ENCODE measurements around the gene TBX4.
"Not testable (repeated sequence)": the region's sequence is repeated elsewhere in the genome, so short reads cannot be mapped to it uniquely, and the experiment has no call there.

TBX4 gene

GRCh38 chr17:61502292-61502691 is 50.1 kb downstream of the TBX4 start:
- no peak for DNase-seq

GRCh38 chr17:61503961-61504360 is 51.7 kb downstream of the TBX4 start:
- DNase-seq: no peak

- peak; percentile 82 for DNase-seq
These were observed 52.5 kb downstream of the TBX4 start for GRCh38 chr17:61504697-61505096.

- DNase-seq: no peak
These were observed 53.8 kb downstream of the TBX4 start for GRCh38 chr17:61505846-61506627.

GRCh38 chr17:61507383-61508066 is 55.3 kb downstream of the TBX4 start:
- DNase-seq: no peak

- DNase-seq: no peak
These were observed 56.7 kb downstream of the TBX4 start for GRCh38 chr17:61508912-61509311.

GRCh38 chr17:61509454-61509853 is 57.2 kb downstream of the TBX4 start:
- not testable (repeated sequence) for DNase-seq

GRCh38 chr17:61510237-61510636 is 58.0 kb downstream of the TBX4 start:
- DNase-seq: no peak

- no peak for DNase-seq
These were observed 58.8 kb downstream of the TBX4 start for GRCh38 chr17:61510991-61511390.

- DNase-seq: no peak
These were observed 59.4 kb downstream of the TBX4 start for GRCh38 chr17:61511480-61512182.

- no peak for DNase-seq
These were observed 62.3 kb downstream of the TBX4 start for GRCh38 chr17:61514491-61514890.

GRCh38 chr17:61517265-61517664 is 65.0 kb downstream of the TBX4 start:
- no peak for DNase-seq

GRCh38 chr17:61517843-61518606 is 65.8 kb downstream of the TBX4 start:
- no peak for DNase-seq

- DNase-seq: no peak
These were observed 66.9 kb downstream of the TBX4 start for GRCh38 chr17:61519139-61519538.

- DNase-seq: no peak
These were observed 67.7 kb downstream of the TBX4 start for GRCh38 chr17:61519754-61520440.

- DNase-seq: no peak
These were observed 68.7 kb downstream of the TBX4 start for GRCh38 chr17:61520897-61521296.

- DNase-seq: no peak
These were observed 69.9 kb downstream of the TBX4 start for GRCh38 chr17:61522088-61522487.

- no peak for DNase-seq
These were observed 72.1 kb downstream of the TBX4 start for GRCh38 chr17:61524319-61524718.

GRCh38 chr17:61527441-61527840 is 75.2 kb downstream of the TBX4 start:
- not testable (repeated sequence) for DNase-seq

GRCh38 chr17:61528171-61528570 is 75.9 kb downstream of the TBX4 start:
- no peak for DNase-seq

- no peak for DNase-seq
These were observed 79.0 kb downstream of the TBX4 start for GRCh38 chr17:61531223-61531622.

GRCh38 chr17:61532826-61533225 is 80.6 kb downstream of the TBX4 start:
- DNase-seq: no peak
